Measurements from ENCODE around the gene ANKMY1. TPM values are rescaled to one million over a fixed set of nuclear protein-coding genes. Genes with fewer than 3 reads are reported as not detected.

The ANKMY1 gene
- polyA plus RNA-seq, 1 donor from 2014 or later, result 18.4 TPM

- Mint-ChIP-seq H3K4me3 (peak overlapping the region in 1 of 4 donors; percentile 63), H3K27ac (no peak overlapping the region), H3K36me3 (peaks cover 18% of the 10 kb centered on the region), H3K27me3 (no peaks in the 10 kb centered on the region), H3K4me1 (peaks cover 0 to 7% (median 4%) of the 10 kb centered on the region in 3 donors), H3K9me3 (peaks cover 8 to 14% (median 11%) of the 10 kb centered on the region in 3 donors)
These were observed 85.6 kb downstream of the ANKMY1 start for GRCh38 chr2:240472078-240472790.

- Mint-ChIP-seq H3K27ac (no peak overlapping the region), H3K27me3 (no peaks in the 10 kb centered on the region), H3K36me3 (peaks cover 8% of the 10 kb centered on the region), H3K9me3 (peaks cover 5 to 8% (median 6%) of the 10 kb centered on the region in 3 donors), H3K4me3 (no peak overlapping the region), H3K4me1 (peaks cover 0 to 7% (median 4%) of the 10 kb centered on the region in 3 donors)
These were observed 88.0 kb downstream of the ANKMY1 start for GRCh38 chr2:240469740-240470139.

- Mint-ChIP-seq H3K27ac (no peak overlapping the region), H3K4me3 (no peak overlapping the region), H3K27me3 (no peaks in the 10 kb centered on the region), H3K9me3 (peaks cover 4 to 8% (median 6%) of the 10 kb centered on the region in 3 donors), H3K4me1 (peaks cover 0 to 7% (median 4%) of the 10 kb centered on the region in 3 donors), H3K36me3 (peaks cover 6% of the 10 kb centered on the region)
These were observed 88.5 kb downstream of the ANKMY1 start for GRCh38 chr2:240469239-240469636.

GRCh38 chr2:240468303-240469238 is 89.2 kb downstream of the ANKMY1 start:
- no peak overlapping the region for H3K27ac Mint-ChIP-seq

GRCh38 chr2:240467659-240468302 is 90.0 kb downstream of the ANKMY1 start:
- Mint-ChIP-seq H3K27ac (no peak overlapping the region), H3K27me3 (no peaks in the 10 kb centered on the region), H3K9me3 (peaks cover 0 to 4% (median 0%) of the 10 kb centered on the region in 3 donors), H3K4me1 (peaks cover 0 to 7% (median 4%) of the 10 kb centered on the region in 3 donors), H3K4me3 (no peak overlapping the region), H3K36me3 (peaks cover 4% of the 10 kb centered on the region)

More at GRCh38 chr2:240468303-240469238, 89.2 kb downstream of the ANKMY1 start:
- Mint-ChIP-seq H3K27me3 (no peaks in the 10 kb centered on the region), H3K4me1 (peaks cover 0 to 7% (median 4%) of the 10 kb centered on the region in 3 donors), H3K4me3 (no peak overlapping the region), H3K9me3 (peaks cover 2 to 5% (median 4%) of the 10 kb centered on the region in 3 donors), H3K36me3 (peaks cover 6% of the 10 kb centered on the region)

GRCh38 chr2:240467149-240467642 is 90.6 kb downstream of the ANKMY1 start:
- Mint-ChIP-seq H3K9me3 (peaks cover 0 to 4% (median 0%) of the 10 kb centered on the region in 3 donors), H3K36me3 (peaks cover 4% of the 10 kb centered on the region), H3K4me3 (no peak overlapping the region), H3K4me1 (peaks cover 0 to 7% (median 4%) of the 10 kb centered on the region in 3 donors), H3K27me3 (no peaks in the 10 kb centered on the region), H3K27ac (no peak overlapping the region)

GRCh38 chr2:240466579-240467148 is 91.1 kb downstream of the ANKMY1 start:
- Mint-ChIP-seq H3K9me3 (peaks cover 0 to 4% (median 0%) of the 10 kb centered on the region in 3 donors), H3K27me3 (no peaks in the 10 kb centered on the region), H3K36me3 (peaks cover 4% of the 10 kb centered on the region), H3K4me3 (no peak overlapping the region), H3K27ac (no peak overlapping the region), H3K4me1 (peaks cover 0 to 7% (median 4%) of the 10 kb centered on the region in 3 donors)

- Mint-ChIP-seq H3K27me3 (no peaks in the 10 kb centered on the region), H3K27ac (no peak overlapping the region), H3K4me1 (peaks cover 0 to 7% (median 4%) of the 10 kb centered on the region in 3 donors), H3K4me3 (no peak overlapping the region), H3K9me3 (peaks cover 0 to 4% (median 0%) of the 10 kb centered on the region in 3 donors), H3K36me3 (peaks cover 3% of the 10 kb centered on the region)
These were observed 91.8 kb downstream of the ANKMY1 start for GRCh38 chr2:240465765-240466578.

GRCh38 chr2:240465268-240465764 is 92.5 kb downstream of the ANKMY1 start:
- no peaks in the 10 kb centered on the region for H3K27me3 Mint-ChIP-seq
- no peak overlapping the region for H3K27ac Mint-ChIP-seq
- H3K36me3 Mint-ChIP-seq, result no peaks in the 10 kb centered on the region
- peaks cover 0 to 3% (median under 1%) of the 10 kb centered on the region in 3 donors for H3K4me1 Mint-ChIP-seq
- H3K9me3 Mint-ChIP-seq, result peaks cover 0 to 4% (median 0%) of the 10 kb centered on the region in 3 donors
- H3K4me3 Mint-ChIP-seq, result no peak overlapping the region

- no peak overlapping the region for H3K27ac Mint-ChIP-seq
These were observed 93.1 kb downstream of the ANKMY1 start for GRCh38 chr2:240464514-240465241.

GRCh38 chr2:240463866-240464481 is 93.8 kb downstream of the ANKMY1 start:
- no peaks in the 10 kb centered on the region for H3K27me3 Mint-ChIP-seq
- no peaks in the 10 kb centered on the region for H3K4me1 Mint-ChIP-seq
- H3K27ac Mint-ChIP-seq, result no peak overlapping the region
- no peaks in the 10 kb centered on the region for H3K9me3 Mint-ChIP-seq
- H3K36me3 Mint-ChIP-seq, result no peaks in the 10 kb centered on the region
- H3K4me3 Mint-ChIP-seq, result no peak overlapping the region

More at GRCh38 chr2:240464514-240465241, 93.1 kb downstream of the ANKMY1 start:
- Mint-ChIP-seq H3K36me3 (no peaks in the 10 kb centered on the region), H3K4me1 (peaks cover 0 to 3% (median 0%) of the 10 kb centered on the region in 3 donors), H3K9me3 (peaks cover 0 to 2% (median 0%) of the 10 kb centered on the region in 3 donors), H3K27me3 (no peaks in the 10 kb centered on the region), H3K4me3 (no peak overlapping the region)

- H3K27me3 Mint-ChIP-seq, result no peaks in the 10 kb centered on the region
- no peak overlapping the region for H3K4me3 Mint-ChIP-seq
- peak overlapping the region in 1 of 3 donors; percentile 16 for H3K27ac Mint-ChIP-seq
- H3K4me1 Mint-ChIP-seq, result no peaks in the 10 kb centered on the region
- no peaks in the 10 kb centered on the region for H3K36me3 Mint-ChIP-seq
- H3K9me3 Mint-ChIP-seq, result no peaks in the 10 kb centered on the region
These were observed 94.4 kb downstream of the ANKMY1 start for GRCh38 chr2:240463274-240463865.
